ENCODE results near the gene ZNF10. TPM values are rescaled to one million over a fixed set of nuclear protein-coding genes. Genes with fewer than 3 reads are reported as not detected.

The ZNF10 gene
- total RNA-seq, 3 donors from 2014 or later = 12.8 to 35.0 (median 13.4) TPM

- peaks cover 22% of the 10 kb centered on the region for H3K36me3 ChIP-seq
Observed at GRCh38 chr12:133130808-133131128, 341 bp downstream of the ZNF10 start.

GRCh38 chr12:133135747-133136146, 5.3 kb downstream of the ZNF10 start:
- peaks cover 70 to 84% of the 10 kb centered on the region in 2 donors for H3K9me3 ChIP-seq
- no peak for DNase-seq (ENCODE audit: low spot score in 2 of 2)
- H3K36me3 ChIP-seq = peaks cover 39% of the 10 kb centered on the region
- H3K4me1 ChIP-seq = no peaks in the 10 kb centered on the region
- H3K27me3 ChIP-seq = no peaks in the 10 kb centered on the region
- no peak overlapping the region for H3K4me3 ChIP-seq
- no peak for TF ChIP-seq CTCF (IDR thresholded peaks at IDR 0.05)
- no peak for TF ChIP-seq POLR2AphosphoS5 (IDR thresholded peaks at IDR 0.05)
- no peak for TF ChIP-seq POLR2A (IDR thresholded peaks at IDR 0.05)
- H3K27ac ChIP-seq = no peak overlapping the region
- intact Hi-C loops (cut with DNase I; ENCODE audit: low total_unique reads) = loop anchor here (1.0 kb wide), 1 partner anchor 37 kb away; no protein-coding TSS in a partner anchor

More at GRCh38 chr12:133130808-133131128, 341 bp downstream of the ZNF10 start:
- H3K9me3 ChIP-seq = peaks cover 55 to 62% of the 10 kb centered on the region in 2 donors
- peak overlapping the region; percentile 96 to 98 for H3K27ac ChIP-seq
- no peaks in the 10 kb centered on the region for H3K4me1 ChIP-seq
- intact Hi-C loops (cut with DNase I; ENCODE audit: low total_unique reads) = no loop called here
- DNase-seq (ENCODE audit: low spot score in 2 of 2) = peak; percentile 25 to 56
- no peaks in the 10 kb centered on the region for H3K27me3 ChIP-seq
- H3K4me3 ChIP-seq = peak overlapping the region; percentile 79 to 95 (median 86)
- TF ChIP-seq CTCF (IDR thresholded peaks at IDR 0.05) = no peak
- no peak for TF ChIP-seq POLR2A (IDR thresholded peaks at IDR 0.05)
- no peak for TF ChIP-seq POLR2AphosphoS5 (IDR thresholded peaks at IDR 0.05)

GRCh38 chr12:133145981-133146380, 15.6 kb downstream of the ZNF10 start:
- Histone ChIP-seq H3K4me1 (no peaks in the 10 kb centered on the region), H3K27me3 (no peaks in the 10 kb centered on the region), H3K4me3 (no peak overlapping the region), H3K9me3 (peaks cover 55 to 100% of the 10 kb centered on the region in 2 donors), H3K36me3 (peaks cover 34% of the 10 kb centered on the region), H3K27ac (no peak overlapping the region)
- DNase-seq (ENCODE audit: low spot score in 2 of 2) = no peak
- intact Hi-C loops (cut with DNase I; ENCODE audit: low total_unique reads) = loop anchor here (2.0 kb wide), 1 partner anchor 55 kb away; no protein-coding TSS in a partner anchor
- TF ChIP-seq CTCF (IDR thresholded peaks at IDR 0.05) (no peak), POLR2A (IDR thresholded peaks at IDR 0.05) (no peak), POLR2AphosphoS5 (IDR thresholded peaks at IDR 0.05) (no peak)

- Histone ChIP-seq H3K9me3 (peaks cover 92 to 100% of the 10 kb centered on the region in 2 donors), H3K27me3 (no peaks in the 10 kb centered on the region), H3K27ac (no peak overlapping the region), H3K4me1 (no peaks in the 10 kb centered on the region), H3K36me3 (peaks cover 43% of the 10 kb centered on the region), H3K4me3 (peak overlapping the region in 1 of 3 donors; percentile 13)
- intact Hi-C loops (cut with DNase I; ENCODE audit: low total_unique reads) = no loop called here
- DNase-seq (ENCODE audit: low spot score in 2 of 2) = no peak
- TF ChIP-seq POLR2AphosphoS5 (IDR thresholded peaks at IDR 0.05) = no peak
Observed at GRCh38 chr12:133156125-133156690, 25.8 kb downstream of the ZNF10 start.

GRCh38 chr12:133165776-133166175, 35.3 kb downstream of the ZNF10 start:
- no peak overlapping the region for H3K27ac ChIP-seq
- no peaks in the 10 kb centered on the region for H3K4me1 ChIP-seq
- no peaks in the 10 kb centered on the region for H3K27me3 ChIP-seq
- no peaks in the 10 kb centered on the region for H3K36me3 ChIP-seq
- TF ChIP-seq CTCF (IDR thresholded peaks at IDR 0.05) = no peak
- no peak for TF ChIP-seq POLR2AphosphoS5 (IDR thresholded peaks at IDR 0.05)
- TF ChIP-seq POLR2A (IDR thresholded peaks at IDR 0.05) = no peak
- DNase-seq (ENCODE audit: low spot score in 2 of 2) = no peak
- H3K4me3 ChIP-seq = no peak overlapping the region
- intact Hi-C loops (cut with DNase I; ENCODE audit: low total_unique reads) = no loop called here
- H3K9me3 ChIP-seq = peaks cover 57 to 99% of the 10 kb centered on the region in 2 donors
